Ascending aorta (tissue), 2 donors: ENCODE results near the gene ZC3H6. TPM values are rescaled to one million over a fixed set of nuclear protein-coding genes. Genes with fewer than 3 reads are reported as not detected.

Experiments
- DNase-seq, 2 donors: peaks; one replicate each; pipeline ENCODE4 v3.0.0-alpha.2; 2019; ENCODE audit warnings: low spot score in 2 of 2
- H3K27ac ChIP-seq, 2 donors: fragments of 200-600 bp; sonication (generic); one replicate each; pipeline ENCODE4 v1.5.1; 2016 to 2017; ENCODE audit warnings: mild to moderate bottlenecking in 1 of 2
- H3K27me3 ChIP-seq: fragments of 200-600 bp; sonication (generic); one replicate; pipeline ENCODE4 v1.5.1; 2017
- H3K36me3 ChIP-seq, 2 donors: fragments of 200-600 bp; sonication (generic); one replicate each; pipeline ENCODE4 v1.5.1; 2016
- H3K4me1 ChIP-seq, 2 donors: fragments of 200-600 bp; sonication (generic); one replicate each; pipeline ENCODE4 v1.5.1; 2016 to 2017; ENCODE audit warnings: mild to moderate bottlenecking in 1 of 2
- H3K4me3 ChIP-seq, 2 donors: fragments of 200-600 bp; sonication (generic); one replicate each; pipeline ENCODE4 v1.5.1; 2016 to 2017; ENCODE audit warnings: mild to moderate bottlenecking in 1 of 2
- H3K9me3 ChIP-seq, 2 donors: fragments of 200-600 bp; sonication (generic); one replicate each; pipeline ENCODE4 v1.5.1; 2016
- CTCF ChIP-seq, 3 experiments: fragments of 200-600 bp in 2 of 3; fragments of 450-650 bp in 1 of 3; sonication (generic) in 2 of 3; IDR thresholded peaks; one replicate each; pipeline ENCODE4 v1.5.1; 2016 to 2019; ENCODE audit warnings: antibody characterized with exemption in 3 of 3, mild to moderate bottlenecking in 1 of 3, moderate library complexity in 1 of 3
- intact Hi-C: fragments of 100-400 bp; cut with DNase I; formaldehyde crosslinking; loops from one replicate; pipeline ENCODE4 v1.15.1; 2023
- total RNA-seq: library from RNA; depleted of rRNA; stranded (reverse); fragments of >200 nt; gene quantifications from one replicate; pipeline ENCODE4 v1.1.0, GENCODE V29; 2016

The ZC3H6 gene
- total RNA-seq, 1 donor from 2014 or later: 1.5 TPM

- no peak overlapping the region for H3K4me3 ChIP-seq
- no peaks in the 10 kb centered on the region for H3K4me1 ChIP-seq
- no peaks in the 10 kb centered on the region for H3K27me3 ChIP-seq
- H3K9me3 ChIP-seq: no peaks in the 10 kb centered on the region
- no peak for TF ChIP-seq CTCF (IDR thresholded peaks at IDR 0.05)
- H3K27ac ChIP-seq: no peak overlapping the region
- no peak for DNase-seq
- H3K36me3 ChIP-seq: peaks cover 4 to 38% of the 10 kb centered on the region in 2 donors
- intact Hi-C loops: no loop called here
Observed at GRCh38 chr2:112243233-112243632, 32.2 kb upstream of the ZC3H6 start.

- H3K36me3 ChIP-seq: peaks cover 10 to 52% of the 10 kb centered on the region in 2 donors
- intact Hi-C loops: no loop called here
Observed at GRCh38 chr2:112244854-112245253, 30.5 kb upstream of the ZC3H6 start.

GRCh38 chr2:112251271-112251670 is 24.1 kb upstream of the ZC3H6 start:
- TF ChIP-seq CTCF (IDR thresholded peaks at IDR 0.05): no peak
- peaks cover 0 to 7% of the 10 kb centered on the region in 2 donors for H3K4me1 ChIP-seq
- H3K27me3 ChIP-seq: no peaks in the 10 kb centered on the region
- intact Hi-C loops: loop anchor here (5.0 to 10.0 kb wide), 3 partner anchors 129 to 356 kb away; partner anchors contain the start of genes CHCHD5 and MERTK
- H3K36me3 ChIP-seq: peaks cover 10 to 34% of the 10 kb centered on the region in 2 donors
- no peak overlapping the region for H3K4me3 ChIP-seq
- no peak for DNase-seq
- no peaks in the 10 kb centered on the region for H3K9me3 ChIP-seq
- H3K27ac ChIP-seq: no peak overlapping the region

More at GRCh38 chr2:112244854-112245253, 30.5 kb upstream of the ZC3H6 start:
- Histone ChIP-seq H3K27ac (no peak overlapping the region), H3K4me1 (no peaks in the 10 kb centered on the region), H3K4me3 (no peak overlapping the region), H3K27me3 (no peaks in the 10 kb centered on the region), H3K9me3 (no peaks in the 10 kb centered on the region)
- TF ChIP-seq CTCF (IDR thresholded peaks at IDR 0.05): no peak
- DNase-seq: no peak

- Histone ChIP-seq H3K27me3 (no peaks in the 10 kb centered on the region), H3K27ac (no peak overlapping the region), H3K4me3 (no peak overlapping the region), H3K4me1 (peaks cover 0 to 7% of the 10 kb centered on the region in 2 donors), H3K36me3 (peaks cover 5 to 13% of the 10 kb centered on the region in 2 donors), H3K9me3 (no peaks in the 10 kb centered on the region)
- intact Hi-C loops: loop anchor here (5.0 to 10.0 kb wide), 3 partner anchors 131 to 359 kb away; partner anchors contain the start of genes CHCHD5 and MERTK
- no peak for TF ChIP-seq CTCF (IDR thresholded peaks at IDR 0.05)
- no peak for DNase-seq
Observed at GRCh38 chr2:112253261-112253815, 22.1 kb upstream of the ZC3H6 start.

DNA sequence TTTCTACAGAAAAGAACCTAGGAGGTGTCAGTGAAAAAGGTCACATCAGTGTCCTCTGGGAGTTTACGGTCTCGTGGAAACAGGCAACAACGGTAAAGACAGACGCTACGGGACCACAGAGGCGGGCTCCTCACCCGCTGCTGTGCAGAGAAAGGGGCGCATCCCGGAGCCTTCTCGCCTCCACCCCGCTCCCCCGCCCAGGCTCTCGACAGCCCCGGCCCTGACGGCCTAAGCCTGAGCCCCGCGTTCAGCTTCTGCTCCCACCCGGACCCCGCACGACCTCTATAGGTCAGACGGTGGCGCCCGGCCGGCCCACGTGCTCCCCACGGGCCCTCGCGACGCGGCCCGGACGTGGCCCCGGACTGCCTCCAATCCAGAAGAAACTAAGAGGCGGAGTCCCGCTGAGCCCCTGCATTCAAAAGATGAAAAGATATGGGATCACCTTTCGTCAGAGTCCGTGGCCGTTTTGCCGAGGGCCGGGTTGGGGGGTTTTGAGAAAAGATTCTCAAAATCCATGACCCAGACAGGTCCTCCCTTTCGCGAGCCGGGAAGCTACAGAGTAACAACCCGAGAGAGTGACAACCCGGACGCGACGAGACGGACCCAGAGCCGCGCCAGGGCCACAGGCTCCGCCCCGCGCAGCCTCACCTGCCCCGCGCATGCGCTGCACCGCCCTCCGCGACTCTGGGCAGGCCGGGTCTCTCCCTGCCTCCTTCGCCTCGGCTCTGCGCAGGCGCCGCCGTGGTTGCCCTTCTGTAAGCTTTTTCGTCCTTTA is 20.7 kb upstream of the ZC3H6 start, which contains the start of gene ZC3H8:
TSS of gene ZC3H8 (minus strand) at position 577 of the 775 bp plus-strand sequence. CDS start at position 516, 61 bp downstream.
- no peaks in the 10 kb centered on the region for H3K27me3 ChIP-seq
- H3K9me3 ChIP-seq: no peaks in the 10 kb centered on the region
- peak in 1 of 3 experiments; percentile 9 for TF ChIP-seq CTCF (IDR thresholded peaks at IDR 0.05)
- peak within 1 kb of the TSS; percentile 61 to 69 for H3K27ac ChIP-seq
- peak; percentile 59 to 96 for DNase-seq
- H3K4me3 ChIP-seq: peak within 1 kb of the TSS; percentile 65 to 76
- H3K36me3 ChIP-seq: peaks cover 0 to under 1% of the 10 kb centered on the region in 2 donors
- peaks cover 0 to 7% of the 10 kb centered on the region in 2 donors for H3K4me1 ChIP-seq
- intact Hi-C loops: loop anchor here (2.0 to 10.0 kb wide), 5 partner anchors 20 to 360 kb away; partner anchors contain the start of genes CHCHD5, MERTK, TTL and ZC3H6
